ENCODE results near the gene STAT3. TPM values are rescaled to one million over a fixed set of nuclear protein-coding genes. Genes with fewer than 3 reads are reported as not detected.
"Not testable (repeated sequence)": the region's sequence is repeated elsewhere in the genome, so short reads cannot be mapped to it uniquely, and the experiment has no call there.

Gene STAT3
- total RNA-seq, 1 donor from 2014 or later = 353 TPM

- DNase-seq (ENCODE audit: low spot score) = not testable (repeated sequence)
These were observed 70.3 kb downstream of the STAT3 start for GRCh38 chr17:42317967-42318366.

GRCh38 chr17:42317266-42317845 lies 70.9 kb downstream of the STAT3 start:
- no peak for DNase-seq (ENCODE audit: low spot score)

- DNase-seq (ENCODE audit: low spot score) = no peak
These were observed 71.5 kb downstream of the STAT3 start for GRCh38 chr17:42316755-42317154.

GRCh38 chr17:42315402-42316156 lies 72.7 kb downstream of the STAT3 start:
- no peak for DNase-seq (ENCODE audit: low spot score)

GRCh38 chr17:42313773-42314566 lies 74.3 kb downstream of the STAT3 start:
- no peak for DNase-seq (ENCODE audit: low spot score)

- DNase-seq (ENCODE audit: low spot score) = no peak
These were observed 74.9 kb downstream of the STAT3 start for GRCh38 chr17:42313389-42313772.

- peak; percentile 95 for DNase-seq (ENCODE audit: low spot score)
These were observed 75.7 kb downstream of the STAT3 start for GRCh38 chr17:42312285-42313130.

GRCh38 chr17:42312035-42312284 lies 76.3 kb downstream of the STAT3 start:
- no peak for DNase-seq (ENCODE audit: low spot score)

GRCh38 chr17:42311240-42312034 lies 76.8 kb downstream of the STAT3 start:
- DNase-seq (ENCODE audit: low spot score) = no peak

- DNase-seq (ENCODE audit: low spot score) = no peak
These were observed 77.4 kb downstream of the STAT3 start for GRCh38 chr17:42310787-42311215.

GRCh38 chr17:42309986-42310786 lies 78.1 kb downstream of the STAT3 start:
- no peak for DNase-seq (ENCODE audit: low spot score)

- no peak for DNase-seq (ENCODE audit: low spot score)
These were observed 79.1 kb downstream of the STAT3 start for GRCh38 chr17:42309142-42309541.

- no peak for DNase-seq (ENCODE audit: low spot score)
These were observed 79.8 kb downstream of the STAT3 start for GRCh38 chr17:42308446-42308845.

- no peak for DNase-seq (ENCODE audit: low spot score)
These were observed 80.8 kb downstream of the STAT3 start for GRCh38 chr17:42307362-42307927.

GRCh38 chr17:42306385-42306667 lies 81.9 kb downstream of the STAT3 start:
- no peak for DNase-seq (ENCODE audit: low spot score)

- DNase-seq (ENCODE audit: low spot score) = no peak
These were observed 82.5 kb downstream of the STAT3 start for GRCh38 chr17:42305543-42306384.

- DNase-seq (ENCODE audit: low spot score) = not testable (repeated sequence)
These were observed 83.3 kb downstream of the STAT3 start for GRCh38 chr17:42305031-42305330.

GRCh38 chr17:42304187-42305030 lies 83.8 kb downstream of the STAT3 start:
- DNase-seq (ENCODE audit: low spot score) = no peak

Data from mesenteric fat pad (tissue), 1 donor.